HAP-1 (cell line): Measurements from ENCODE around the gene NBEA.

Experiments used
- DNase-seq, 2 experiments: peaks; one replicate each; pipeline ENCODE4 v3.0.0-alpha.2; 2016 to 2020; ENCODE audit warnings: low spot score in 2 of 2
- H3K27me3 ChIP-seq: fragments of 250-450 bp; sonication (Bioruptor Pico); 2 replicates; pipeline ENCODE4 v1.5.1; 2020; ENCODE audit warnings: low read depth, mild to moderate bottlenecking, moderate library complexity
- H3K36me3 ChIP-seq: fragments of 250-450 bp; sonication (Bioruptor Pico); replicated peaks from 2 replicates; pipeline ENCODE4 v1.5.1; 2020; ENCODE audit warnings: mild to moderate bottlenecking
- H3K4me1 ChIP-seq: fragments of 250-450 bp; sonication (Bioruptor Pico); 2 replicates; pipeline ENCODE4 v1.5.1; 2020; ENCODE audit warnings: mild to moderate bottlenecking
- H3K4me3 ChIP-seq: fragments of 250-450 bp; sonication (Bioruptor Pico); 2 replicates; pipeline ENCODE4 v1.5.1; 2020; ENCODE audit warnings: mild to moderate bottlenecking, moderate library complexity
- H3K9me3 ChIP-seq: fragments of 250-450 bp; sonication (Bioruptor Pico); 2 replicates; pipeline ENCODE4 v1.5.1; 2020; ENCODE audit warnings: mild to moderate bottlenecking, moderate library complexity
- in situ Hi-C: fragments of 300-500 bp; cut with MboI; formaldehyde crosslinking; loops from 3 replicates; pipeline ENCODE4 v1.14.3; 2020; ENCODE audit warnings: low sequenced_read_pairs, inconsistent platforms, mixed read lengths

Gene NBEA

DNA sequence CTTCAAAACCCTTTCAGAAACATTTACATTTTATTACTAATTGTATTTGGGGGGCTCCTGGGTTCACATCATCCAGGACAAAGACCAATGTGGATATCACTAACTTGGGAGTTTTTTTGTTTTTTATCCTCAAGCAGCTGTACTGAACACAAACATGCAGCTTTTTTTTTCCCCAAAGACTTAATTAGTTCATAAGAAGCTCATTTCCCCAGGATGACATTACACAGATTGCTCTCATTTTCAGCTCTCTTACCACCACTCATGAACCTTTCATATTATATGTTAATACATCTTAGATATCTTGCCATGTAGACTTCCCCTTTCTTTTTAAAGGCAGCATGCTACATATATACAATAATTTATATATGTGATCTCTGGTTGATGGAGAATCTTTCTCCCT is 653.1 kb downstream of the NBEA start:
- no peak for DNase-seq
- Histone ChIP-seq H3K9me3 (no peaks in the 10 kb centered on the region), H3K4me1 (no peaks in the 10 kb centered on the region), H3K27me3 (no peaks in the 10 kb centered on the region), H3K36me3 (no peaks in the 10 kb centered on the region), H3K4me3 (no peak overlapping the region)
- in situ Hi-C loops = no loop called here

DNA sequence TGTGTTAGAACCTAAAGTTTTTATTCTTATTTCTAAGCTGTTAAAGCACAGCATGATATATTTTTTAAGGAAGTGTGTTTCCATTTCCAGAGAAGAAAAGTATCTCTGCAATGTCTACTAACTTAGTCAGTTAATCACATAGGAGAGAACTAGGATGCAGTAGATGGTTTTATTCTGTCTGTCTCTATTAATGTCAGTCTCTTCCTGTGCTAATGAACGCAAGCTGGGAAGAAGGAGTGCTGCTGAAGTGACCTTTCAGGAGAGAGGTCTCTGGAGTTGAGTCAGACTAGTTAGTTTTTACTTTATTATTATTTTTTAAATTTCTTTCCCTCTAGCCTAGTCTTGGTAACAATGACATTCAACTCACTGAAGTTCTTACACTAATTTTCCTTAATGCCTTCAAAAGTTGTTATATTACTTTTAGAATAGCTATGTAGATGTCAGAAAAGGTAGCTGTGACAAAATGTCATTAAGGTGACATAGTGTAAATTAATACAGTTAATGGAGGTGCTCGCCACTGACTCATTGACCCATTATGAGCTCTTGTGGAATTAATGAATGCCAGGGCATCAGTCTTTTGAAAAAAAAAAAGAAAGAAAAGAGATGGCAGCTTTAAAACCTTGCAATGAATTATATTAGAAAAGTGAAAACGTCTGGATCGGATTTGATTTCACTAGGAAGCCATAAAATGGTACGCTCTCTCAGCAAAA is 654.4 kb downstream of the NBEA start:
- DNase-seq = no peak
- Histone ChIP-seq H3K4me1 (no peaks in the 10 kb centered on the region), H3K36me3 (no peaks in the 10 kb centered on the region), H3K27me3 (no peaks in the 10 kb centered on the region), H3K9me3 (no peaks in the 10 kb centered on the region), H3K4me3 (no peak overlapping the region)
- in situ Hi-C loops = no loop called here

DNA sequence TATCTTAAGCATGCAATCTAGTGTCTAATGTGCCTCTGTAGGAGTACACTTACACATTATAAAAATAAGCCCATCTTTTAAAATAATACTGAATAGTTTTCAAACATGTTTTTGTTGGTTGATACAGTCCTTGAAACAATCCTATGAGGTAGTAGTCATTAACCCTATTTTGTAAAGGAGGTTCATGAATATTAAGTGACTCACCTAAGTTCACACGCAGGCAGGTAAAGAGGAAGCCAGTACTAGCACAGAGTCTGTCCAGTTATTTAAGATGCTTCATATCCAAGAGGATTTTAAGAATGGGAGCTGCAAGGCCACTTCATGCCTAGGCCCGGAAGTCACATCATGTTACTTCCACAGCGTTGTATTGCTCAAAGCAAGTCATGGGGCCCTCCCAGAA is 655.4 kb downstream of the NBEA start:
- no peak for DNase-seq
- in situ Hi-C loops = no loop called here
- Histone ChIP-seq H3K4me1 (no peaks in the 10 kb centered on the region), H3K4me3 (no peak overlapping the region), H3K9me3 (no peaks in the 10 kb centered on the region), H3K36me3 (no peaks in the 10 kb centered on the region), H3K27me3 (no peaks in the 10 kb centered on the region)

DNA sequence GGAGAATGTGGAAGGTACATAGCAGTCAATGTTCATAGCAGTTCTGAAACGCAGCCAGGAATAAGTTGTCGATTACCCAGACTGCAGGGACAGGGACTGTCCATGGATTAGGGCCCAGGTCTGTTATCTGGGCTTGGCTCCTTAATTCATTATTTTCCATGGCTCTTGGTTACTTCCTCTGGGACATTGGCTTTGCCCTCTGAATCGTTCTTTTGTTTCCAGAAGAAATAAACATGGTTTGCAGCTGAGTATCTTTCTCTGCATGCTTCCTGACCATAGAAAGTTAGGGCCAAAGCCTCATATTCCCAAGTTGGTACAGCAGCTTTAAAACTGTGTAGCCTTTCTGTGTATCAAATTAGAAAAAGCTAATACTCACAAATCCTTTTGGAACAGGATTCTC is 656.2 kb downstream of the NBEA start:
- no peak overlapping the region for H3K4me3 ChIP-seq
- no peaks in the 10 kb centered on the region for H3K27me3 ChIP-seq
- H3K36me3 ChIP-seq = no peaks in the 10 kb centered on the region
- in situ Hi-C loops = no loop called here
- DNase-seq = no peak
- no peaks in the 10 kb centered on the region for H3K4me1 ChIP-seq
- H3K9me3 ChIP-seq = no peaks in the 10 kb centered on the region

DNA sequence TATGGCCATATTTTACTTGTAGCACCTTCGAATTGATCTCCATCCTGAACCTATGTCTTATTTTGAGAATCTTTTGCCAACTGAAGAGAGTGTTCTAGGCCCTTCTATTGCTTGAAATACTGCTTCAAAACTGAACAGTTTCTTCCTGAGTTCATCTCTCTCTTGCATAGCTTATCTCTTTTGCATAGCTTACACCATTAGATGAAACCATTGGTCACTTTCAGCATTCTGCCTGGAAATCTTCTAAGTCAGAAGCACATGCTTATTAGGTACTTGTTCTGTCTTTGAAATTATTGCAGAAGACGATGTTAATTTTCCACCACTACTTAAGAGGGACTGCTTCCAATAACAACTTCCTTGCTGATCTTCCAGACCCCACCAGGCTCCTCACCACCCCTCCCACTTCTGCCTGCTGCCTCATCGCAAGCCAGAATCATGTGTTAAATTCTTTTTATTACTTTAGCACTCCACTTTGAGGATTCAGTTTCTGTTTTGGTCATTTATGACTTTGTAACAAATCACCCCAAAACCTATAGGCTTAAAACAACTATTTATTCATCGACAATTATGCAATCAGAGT is 656.8 kb downstream of the NBEA start:
- no peaks in the 10 kb centered on the region for H3K36me3 ChIP-seq
- H3K27me3 ChIP-seq = no peaks in the 10 kb centered on the region
- no peaks in the 10 kb centered on the region for H3K9me3 ChIP-seq
- no peaks in the 10 kb centered on the region for H3K4me1 ChIP-seq
- in situ Hi-C loops = no loop called here
- no peak for DNase-seq
- no peak overlapping the region for H3K4me3 ChIP-seq

DNA sequence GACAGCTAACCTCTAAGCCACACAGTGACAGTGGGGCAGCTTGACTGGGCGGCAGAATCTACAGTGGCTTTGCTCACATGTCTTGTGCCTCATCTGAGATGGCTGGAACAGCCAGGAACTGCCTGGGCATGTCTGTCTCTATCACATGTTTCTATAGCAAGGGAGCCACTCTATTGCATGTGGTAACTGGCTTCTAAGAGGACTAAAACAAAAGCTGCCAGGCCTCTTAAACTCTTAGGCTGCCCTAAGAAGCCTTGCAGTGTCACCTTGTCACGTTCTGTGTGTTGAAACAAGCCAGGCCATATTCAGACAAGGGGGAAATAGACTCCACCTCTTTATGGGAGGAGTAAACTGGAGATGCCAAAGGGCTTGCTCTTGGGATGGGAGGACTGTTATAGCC is 657.3 kb downstream of the NBEA start:
- Histone ChIP-seq H3K9me3 (no peaks in the 10 kb centered on the region), H3K36me3 (no peaks in the 10 kb centered on the region), H3K27me3 (no peaks in the 10 kb centered on the region), H3K4me1 (no peaks in the 10 kb centered on the region), H3K4me3 (no peak overlapping the region)
- no peak for DNase-seq
- in situ Hi-C loops = no loop called here

DNA sequence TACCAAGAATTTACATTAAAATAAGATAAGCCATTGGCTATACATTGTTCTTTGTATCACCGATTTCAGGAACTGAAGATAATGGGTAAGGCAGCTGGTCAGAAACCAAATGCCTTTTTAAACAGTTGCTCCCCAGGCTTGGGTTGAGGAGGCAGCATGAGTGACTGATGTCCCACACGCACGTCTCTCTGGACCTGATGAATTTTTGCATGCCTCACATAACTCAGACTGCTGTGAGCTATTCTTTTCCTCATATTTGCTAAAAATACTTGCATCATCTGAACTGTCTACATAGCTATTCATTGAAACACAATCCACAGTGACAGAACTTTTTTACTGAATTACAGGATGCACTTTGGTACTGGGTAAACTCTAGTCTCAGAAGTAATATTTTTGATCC is 658.1 kb downstream of the NBEA start:
- no peak for DNase-seq
- Histone ChIP-seq H3K4me3 (no peak overlapping the region), H3K36me3 (no peaks in the 10 kb centered on the region), H3K4me1 (no peaks in the 10 kb centered on the region), H3K9me3 (no peaks in the 10 kb centered on the region), H3K27me3 (no peaks in the 10 kb centered on the region)
- in situ Hi-C loops = no loop called here

DNA sequence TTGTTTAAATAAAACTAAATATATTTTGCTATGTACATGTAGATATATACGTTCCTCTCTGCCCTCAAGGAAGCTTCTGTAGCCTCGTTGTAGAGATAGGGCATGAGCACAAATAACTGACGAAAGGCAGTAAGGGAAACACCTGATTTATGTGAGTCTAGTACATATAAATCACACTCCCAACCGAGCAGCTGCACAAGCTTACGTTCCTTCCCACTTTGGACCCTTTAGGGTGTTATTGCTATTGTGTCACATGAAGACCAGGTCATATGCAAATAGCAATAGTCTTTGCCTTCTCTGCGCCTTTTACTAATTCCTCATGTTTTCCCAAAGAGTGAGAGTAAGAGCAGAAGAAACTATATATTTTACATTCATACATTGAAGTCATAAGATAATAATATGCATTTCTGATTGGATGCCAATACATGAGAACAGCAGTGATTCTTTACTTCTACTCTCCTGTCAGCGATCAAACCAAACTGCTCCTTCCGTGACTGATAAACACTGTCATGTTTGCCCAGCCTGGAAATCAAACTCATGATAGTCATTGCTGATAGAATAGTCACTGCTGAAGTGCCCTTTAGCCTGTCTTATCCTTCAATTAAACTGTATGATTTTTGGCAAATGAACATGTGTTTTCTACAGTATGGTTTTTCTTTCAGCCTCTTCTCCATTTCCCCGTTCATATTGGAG is 661.7 kb downstream of the NBEA start:
- no peaks in the 10 kb centered on the region for H3K27me3 ChIP-seq
- no peaks in the 10 kb centered on the region for H3K4me1 ChIP-seq
- in situ Hi-C loops = no loop called here
- no peak overlapping the region for H3K4me3 ChIP-seq
- no peaks in the 10 kb centered on the region for H3K9me3 ChIP-seq
- no peak for DNase-seq
- no peaks in the 10 kb centered on the region for H3K36me3 ChIP-seq

DNA sequence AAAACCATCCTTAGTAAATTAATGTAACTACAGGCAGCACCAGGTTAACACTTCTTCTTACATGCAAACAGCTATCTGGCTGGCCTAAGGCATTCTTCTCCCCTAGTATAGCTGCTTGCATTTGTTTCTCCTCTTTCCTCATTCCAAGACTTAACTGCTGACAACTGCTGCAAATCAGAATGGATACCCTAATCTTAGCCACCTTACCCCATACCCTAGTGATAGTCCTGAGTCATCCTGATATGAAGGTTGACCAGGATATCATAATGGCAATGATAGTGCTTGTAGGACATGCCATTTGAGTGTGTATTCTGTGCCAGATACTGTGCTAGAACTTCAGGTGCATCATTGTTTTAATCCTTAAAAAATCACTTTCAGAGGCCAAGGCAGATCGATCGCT is 672.6 kb downstream of the NBEA start:
- Histone ChIP-seq H3K4me1 (no peaks in the 10 kb centered on the region), H3K36me3 (no peaks in the 10 kb centered on the region), H3K4me3 (no peak overlapping the region), H3K9me3 (no peaks in the 10 kb centered on the region), H3K27me3 (no peaks in the 10 kb centered on the region)
- no peak for DNase-seq
- in situ Hi-C loops = no loop called here

DNA sequence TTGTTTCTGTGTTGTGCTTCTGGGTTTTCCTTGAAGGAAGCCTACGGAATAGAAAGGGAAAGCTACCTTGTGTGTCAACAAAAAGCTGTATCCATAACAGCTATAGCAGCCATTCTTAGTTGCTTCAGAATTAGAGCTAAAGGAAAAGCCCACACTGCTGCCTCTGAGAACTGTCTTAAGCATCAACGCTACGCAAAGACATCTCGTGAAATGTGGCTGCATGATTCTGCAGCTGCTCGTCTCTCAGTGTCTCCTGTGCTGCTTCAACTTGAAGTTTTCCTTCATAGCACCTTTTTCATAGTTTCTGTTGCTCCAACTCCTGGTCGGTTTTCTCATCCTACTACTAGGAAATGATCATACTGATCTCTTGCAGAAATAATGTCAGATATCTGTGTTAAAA is 675.4 kb downstream of the NBEA start:
- no peak overlapping the region for H3K4me3 ChIP-seq
- no peaks in the 10 kb centered on the region for H3K4me1 ChIP-seq
- H3K36me3 ChIP-seq = no peaks in the 10 kb centered on the region
- in situ Hi-C loops = no loop called here
- no peak for DNase-seq
- H3K9me3 ChIP-seq = no peaks in the 10 kb centered on the region
- H3K27me3 ChIP-seq = no peaks in the 10 kb centered on the region

DNA sequence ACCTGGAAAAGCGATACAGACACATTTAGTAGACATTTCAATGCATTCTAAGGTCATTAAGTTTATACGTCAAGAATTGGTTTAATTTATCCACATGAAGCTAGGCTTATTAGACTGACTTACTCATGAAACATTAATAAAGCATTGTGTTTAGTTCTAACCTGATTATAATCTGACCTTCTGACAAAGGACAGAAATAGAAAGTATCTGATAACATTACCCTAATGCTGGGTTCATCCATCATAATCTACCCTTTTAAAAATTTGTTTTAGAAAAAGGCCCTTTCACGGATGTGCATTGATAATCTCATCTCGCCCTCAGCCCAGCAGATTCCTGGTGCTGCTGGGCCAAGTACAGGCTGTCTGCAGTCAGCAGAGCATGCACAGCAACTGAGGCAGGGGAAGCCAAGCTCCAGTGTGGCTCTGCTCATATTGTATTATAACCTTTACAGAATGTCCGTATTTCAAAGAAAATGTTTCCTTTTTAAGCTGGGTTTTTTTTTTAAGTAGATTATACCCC is 676.6 kb downstream of the NBEA start:
- Histone ChIP-seq H3K36me3 (no peaks in the 10 kb centered on the region), H3K27me3 (no peaks in the 10 kb centered on the region), H3K9me3 (no peaks in the 10 kb centered on the region), H3K4me3 (no peak overlapping the region), H3K4me1 (no peaks in the 10 kb centered on the region)
- DNase-seq = no peak
- in situ Hi-C loops = no loop called here

DNA sequence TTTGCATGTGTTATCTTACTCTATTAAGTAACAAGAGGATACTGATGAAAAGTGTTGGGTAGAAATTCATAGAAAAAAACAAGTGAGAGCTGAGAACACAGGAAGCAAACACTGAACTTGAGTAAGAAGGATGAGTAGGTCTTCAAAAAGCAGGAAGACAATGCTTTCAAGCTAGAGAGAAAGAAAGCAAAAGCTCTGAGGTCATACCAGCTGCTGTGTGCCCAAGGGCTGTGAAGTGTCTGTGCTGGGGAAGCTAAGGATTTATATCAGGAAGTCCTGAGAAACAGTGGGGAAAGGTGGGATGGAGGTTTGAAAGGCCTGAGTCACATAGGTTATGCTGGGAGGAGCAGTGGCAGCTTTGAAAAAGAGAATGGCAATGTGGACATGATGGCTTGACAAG is 679.9 kb downstream of the NBEA start:
- Histone ChIP-seq H3K4me3 (no peak overlapping the region), H3K27me3 (no peaks in the 10 kb centered on the region), H3K9me3 (no peaks in the 10 kb centered on the region), H3K36me3 (no peaks in the 10 kb centered on the region), H3K4me1 (no peaks in the 10 kb centered on the region)
- no peak for DNase-seq
- in situ Hi-C loops = no loop called here

DNA sequence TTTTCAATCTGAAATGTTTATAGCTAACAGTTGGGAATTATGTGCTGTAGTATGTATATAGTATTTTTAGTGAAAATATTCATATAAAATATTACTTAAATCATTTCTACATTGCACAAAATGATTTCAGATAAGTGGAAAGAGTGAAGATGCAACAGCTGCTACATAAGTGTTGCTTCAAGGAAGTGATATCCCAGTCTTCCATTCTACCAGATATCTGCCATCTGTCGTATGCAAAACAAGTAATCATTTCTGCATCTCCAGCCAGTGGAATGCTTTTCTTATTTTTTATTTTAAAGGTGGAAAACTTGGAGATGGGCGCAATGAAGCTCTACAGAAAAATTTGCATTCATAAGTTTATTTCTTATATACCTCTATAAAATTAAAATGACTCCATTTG is 687.0 kb downstream of the NBEA start:
- Histone ChIP-seq H3K27me3 (no peaks in the 10 kb centered on the region), H3K4me1 (no peaks in the 10 kb centered on the region), H3K36me3 (no peaks in the 10 kb centered on the region), H3K9me3 (no peaks in the 10 kb centered on the region), H3K4me3 (no peak overlapping the region)
- in situ Hi-C loops = no loop called here
- no peak for DNase-seq

DNA sequence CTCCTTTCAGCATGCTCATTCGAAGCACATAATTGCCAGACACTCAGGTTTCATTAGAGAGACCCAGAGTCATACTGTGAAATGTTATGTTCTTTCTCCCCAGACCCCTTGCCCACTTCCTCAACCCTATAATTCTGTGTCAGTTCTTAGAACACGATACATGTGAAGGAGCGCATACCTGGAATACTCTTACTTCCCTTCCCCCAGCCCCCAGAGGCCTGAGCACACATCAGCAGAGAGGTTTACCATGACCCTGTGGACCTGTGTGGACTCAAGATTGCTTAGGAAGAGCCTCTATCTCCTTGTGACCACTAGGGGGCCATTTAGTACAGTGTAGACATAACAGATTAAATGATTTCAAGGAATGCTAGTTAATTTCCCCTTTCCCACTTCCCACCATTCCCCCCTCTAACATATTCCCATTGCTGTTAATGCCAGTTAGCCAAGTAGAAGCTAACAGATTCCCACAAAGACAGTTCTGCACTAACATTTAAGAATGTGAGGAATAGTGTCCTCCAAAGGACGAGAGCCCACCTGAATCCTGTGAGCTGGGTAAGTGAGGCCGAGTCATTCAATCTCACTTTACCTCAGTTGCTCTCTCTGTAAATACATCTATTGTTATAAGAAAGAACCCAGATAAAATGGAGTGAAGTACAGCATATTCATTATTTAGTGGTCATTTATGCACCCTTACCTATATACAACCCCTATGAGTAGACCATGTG is 688.6 kb downstream of the NBEA start:
- H3K4me1 ChIP-seq = no peaks in the 10 kb centered on the region
- DNase-seq = peak; percentile 50 to 80
- no peaks in the 10 kb centered on the region for H3K27me3 ChIP-seq
- in situ Hi-C loops = no loop called here
- no peak overlapping the region for H3K4me3 ChIP-seq
- no peaks in the 10 kb centered on the region for H3K9me3 ChIP-seq
- H3K36me3 ChIP-seq = no peaks in the 10 kb centered on the region
